Breast epithelium (tissue), 3 donors: ENCODE results near the gene CASP3.

Source experiments
- POLR2A ChIP-seq: fragments of 450-650 bp; IDR thresholded peaks from one replicate; pipeline ENCODE4 v1.6.1; 2016; ENCODE audit warnings: antibody characterized with exemption, mild to moderate bottlenecking, moderate library complexity
- POLR2AphosphoS5 ChIP-seq, 3 donors: sonication (generic); formaldehyde crosslinking; IDR thresholded peaks; one replicate each; pipeline ENCODE4 v1.6.1; 2017; ENCODE audit warnings: antibody characterized with exemption in 3 of 3
- TF ChIP-seq, protein P1 (sequence below), 3 donors: fragments of 450-650 bp; IDR thresholded peaks; one replicate each; pipeline ENCODE4 v1.5.1; 2016 to 2017; ENCODE audit warnings: antibody characterized with exemption in 3 of 3, mild to moderate bottlenecking in 3 of 3, moderate library complexity in 3 of 3

DNA sequence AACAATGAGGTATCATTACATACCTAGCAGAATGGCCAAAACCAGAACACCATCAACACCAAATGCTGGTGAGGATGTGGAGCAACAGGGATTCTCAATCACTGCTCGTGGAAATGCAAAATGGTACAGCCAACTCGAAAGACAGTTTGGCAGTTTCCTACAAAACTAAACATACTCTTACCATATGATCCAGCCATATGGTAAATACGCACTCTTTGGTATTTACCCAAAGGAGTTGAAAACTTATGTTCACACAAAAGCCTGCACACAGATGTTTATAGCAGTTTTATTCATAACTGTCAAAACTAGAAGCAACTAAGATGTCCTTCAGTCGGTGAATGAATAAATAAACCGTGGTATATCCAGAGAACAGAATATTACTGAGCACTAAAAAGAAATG lies 7.8 kb downstream of the CASP3 start:
- TF ChIP-seq, protein P1, sequence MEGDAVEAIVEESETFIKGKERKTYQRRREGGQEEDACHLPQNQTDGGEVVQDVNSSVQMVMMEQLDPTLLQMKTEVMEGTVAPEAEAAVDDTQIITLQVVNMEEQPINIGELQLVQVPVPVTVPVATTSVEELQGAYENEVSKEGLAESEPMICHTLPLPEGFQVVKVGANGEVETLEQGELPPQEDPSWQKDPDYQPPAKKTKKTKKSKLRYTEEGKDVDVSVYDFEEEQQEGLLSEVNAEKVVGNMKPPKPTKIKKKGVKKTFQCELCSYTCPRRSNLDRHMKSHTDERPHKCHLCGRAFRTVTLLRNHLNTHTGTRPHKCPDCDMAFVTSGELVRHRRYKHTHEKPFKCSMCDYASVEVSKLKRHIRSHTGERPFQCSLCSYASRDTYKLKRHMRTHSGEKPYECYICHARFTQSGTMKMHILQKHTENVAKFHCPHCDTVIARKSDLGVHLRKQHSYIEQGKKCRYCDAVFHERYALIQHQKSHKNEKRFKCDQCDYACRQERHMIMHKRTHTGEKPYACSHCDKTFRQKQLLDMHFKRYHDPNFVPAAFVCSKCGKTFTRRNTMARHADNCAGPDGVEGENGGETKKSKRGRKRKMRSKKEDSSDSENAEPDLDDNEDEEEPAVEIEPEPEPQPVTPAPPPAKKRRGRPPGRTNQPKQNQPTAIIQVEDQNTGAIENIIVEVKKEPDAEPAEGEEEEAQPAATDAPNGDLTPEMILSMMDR (IDR thresholded peaks at IDR 0.05): no peak
- TF ChIP-seq POLR2A: no peak
- TF ChIP-seq POLR2AphosphoS5 (IDR thresholded peaks at IDR 0.05): no peak
